GM12874 (cell line): ENCODE measurements around the gene CAPN14.

ENCODE experiments used
- TF ChIP-seq, protein P1 (sequence below): IDR thresholded peaks from 2 replicates; pipeline ENCODE4 v1.5.1; 2011; ENCODE audit warnings: low read depth, mild to moderate bottlenecking, control low read depth, low read length, moderate library complexity; ENCODE audit not compliant: insufficient read depth

CAPN14 gene

GRCh38 chr2:31219131-31219969 is 2.0 kb upstream of the CAPN14 start:
- TF ChIP-seq, protein P1, sequence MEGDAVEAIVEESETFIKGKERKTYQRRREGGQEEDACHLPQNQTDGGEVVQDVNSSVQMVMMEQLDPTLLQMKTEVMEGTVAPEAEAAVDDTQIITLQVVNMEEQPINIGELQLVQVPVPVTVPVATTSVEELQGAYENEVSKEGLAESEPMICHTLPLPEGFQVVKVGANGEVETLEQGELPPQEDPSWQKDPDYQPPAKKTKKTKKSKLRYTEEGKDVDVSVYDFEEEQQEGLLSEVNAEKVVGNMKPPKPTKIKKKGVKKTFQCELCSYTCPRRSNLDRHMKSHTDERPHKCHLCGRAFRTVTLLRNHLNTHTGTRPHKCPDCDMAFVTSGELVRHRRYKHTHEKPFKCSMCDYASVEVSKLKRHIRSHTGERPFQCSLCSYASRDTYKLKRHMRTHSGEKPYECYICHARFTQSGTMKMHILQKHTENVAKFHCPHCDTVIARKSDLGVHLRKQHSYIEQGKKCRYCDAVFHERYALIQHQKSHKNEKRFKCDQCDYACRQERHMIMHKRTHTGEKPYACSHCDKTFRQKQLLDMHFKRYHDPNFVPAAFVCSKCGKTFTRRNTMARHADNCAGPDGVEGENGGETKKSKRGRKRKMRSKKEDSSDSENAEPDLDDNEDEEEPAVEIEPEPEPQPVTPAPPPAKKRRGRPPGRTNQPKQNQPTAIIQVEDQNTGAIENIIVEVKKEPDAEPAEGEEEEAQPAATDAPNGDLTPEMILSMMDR: no peak

- TF ChIP-seq, protein P1: no peak
Measured at GRCh38 chr2:31216734-31217133, 581 bp downstream of the CAPN14 start.

GRCh38 chr2:31214444-31214915 is 2.8 kb downstream of the CAPN14 start:
- TF ChIP-seq, protein P1: no peak

- TF ChIP-seq, protein P1: no peak
Measured at GRCh38 chr2:31213601-31214443, 3.5 kb downstream of the CAPN14 start.

GRCh38 chr2:31212659-31213600 is 4.4 kb downstream of the CAPN14 start:
- TF ChIP-seq, protein P1: no peak

- TF ChIP-seq, protein P1: no peak
Measured at GRCh38 chr2:31208240-31208639, 9.1 kb downstream of the CAPN14 start.
